IMR-90 (cell line): ENCODE data around the gene HFM1.

Source experiments
- BHLHE40 ChIP-seq: fragments of 150-350 bp; IDR thresholded peaks from 2 replicates; pipeline ENCODE4 v1.6.1; 2016; ENCODE audit warnings: mild to moderate bottlenecking, low read depth, low read length
- CEBPB ChIP-seq: IDR thresholded peaks from 2 replicates; pipeline ENCODE4 v1.6.1; 2012; ENCODE audit warnings: low read depth, low read length, improper control_type of control experiment
- CTCF ChIP-seq: conservative IDR thresholded peaks from 2 replicates; pipeline ENCODE4 v1.5.1; 2012; ENCODE audit warnings: mild to moderate bottlenecking, low read depth, low read length, improper control_type of control experiment
- ELK1 ChIP-seq: fragments of 150-350 bp; IDR thresholded peaks from 2 replicates; pipeline ENCODE4 v1.6.1; 2016; ENCODE audit warnings: low read depth, mild to moderate bottlenecking, low read length, moderate library complexity, borderline replicate concordance
- FOS ChIP-seq: fragments of 150-350 bp; IDR thresholded peaks from 2 replicates; pipeline ENCODE4 v1.6.1; 2016; ENCODE audit warnings: low read depth, low read length
- MAFK ChIP-seq: IDR thresholded peaks from 2 replicates; pipeline ENCODE4 v1.6.1; 2012; ENCODE audit warnings: low read depth, low read length, improper control_type of control experiment
- MAZ ChIP-seq: IDR thresholded peaks from 2 replicates; pipeline ENCODE4 v1.6.1; 2012; ENCODE audit warnings: low read depth, mild to moderate bottlenecking, low read length, improper control_type of control experiment, moderate library complexity, borderline replicate concordance
- MXI1 ChIP-seq: IDR thresholded peaks from 2 replicates; pipeline ENCODE4 v1.6.1; 2012; ENCODE audit warnings: low read depth, mild to moderate bottlenecking, low read length, moderate library complexity, borderline replicate concordance
- NFE2L2 ChIP-seq: fragments of 150-350 bp; IDR thresholded peaks from 2 replicates; pipeline ENCODE4 v1.6.1; 2016; ENCODE audit warnings: low read depth, mild to moderate bottlenecking, low read length
- POLR2A ChIP-seq: IDR thresholded peaks from 2 replicates; pipeline ENCODE4 v1.6.1; 2012; ENCODE audit warnings: mild to moderate bottlenecking, low read depth, low read length
- RAD21 ChIP-seq: IDR thresholded peaks from 2 replicates; pipeline ENCODE4 v1.6.1; 2012; ENCODE audit warnings: low read length, improper control_type of control experiment
- RCOR1 ChIP-seq: IDR thresholded peaks from 2 replicates; pipeline ENCODE4 v1.6.1; 2012; ENCODE audit warnings: mild to moderate bottlenecking, low read length, improper control_type of control experiment; ENCODE audit not compliant: insufficient replicate concordance
- SMC3 ChIP-seq: fragments of 150-350 bp; IDR thresholded peaks from 2 replicates; pipeline ENCODE4 v1.6.1; 2016; ENCODE audit warnings: low read depth, mild to moderate bottlenecking, antibody characterized with exemption, low read length, moderate library complexity

DNA sequence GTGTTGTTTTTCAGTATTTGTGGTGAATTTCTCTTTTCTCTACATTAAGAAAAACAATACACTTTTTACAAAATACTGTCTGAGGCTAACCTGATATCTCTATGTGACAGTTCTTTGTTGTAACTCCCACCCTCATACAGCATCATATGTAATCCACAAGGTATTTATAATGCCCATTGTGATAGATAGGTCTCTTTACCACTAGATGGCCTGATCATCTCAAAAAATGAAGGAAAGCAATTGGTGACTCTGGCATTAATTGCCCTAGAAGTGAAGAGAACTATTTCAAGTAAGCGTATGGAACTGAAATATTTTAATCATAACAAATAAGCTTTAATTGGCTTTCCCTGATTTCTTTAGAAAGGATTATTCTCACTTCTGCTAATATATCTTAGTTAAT lies 36.2 kb upstream of the HFM1 start:
- TF ChIP-seq CTCF (no peak; the same call in 1 of the 2 replicates), RCOR1 (no peak), BHLHE40 (no peak), POLR2A (no peak), FOS (no peak), NFE2L2 (no peak), MAZ (no peak), MXI1 (no peak), ELK1 (no peak), SMC3 (no peak), RAD21 (no peak), CEBPB (no peak), MAFK (no peak)
